CD4-positive, alpha-beta T cell treated with Interleukin-10 for 1 hour (primary cell): ENCODE measurements around the gene ZNF445.
"Not testable (repeated sequence)": the region's sequence is repeated elsewhere in the genome, so short reads cannot be mapped to it uniquely, and the experiment has no call there.

Experiments
- DNase-seq: peaks from one replicate; pipeline ENCODE4 v3.0.0-alpha.2; 2020

Gene ZNF445

DNA sequence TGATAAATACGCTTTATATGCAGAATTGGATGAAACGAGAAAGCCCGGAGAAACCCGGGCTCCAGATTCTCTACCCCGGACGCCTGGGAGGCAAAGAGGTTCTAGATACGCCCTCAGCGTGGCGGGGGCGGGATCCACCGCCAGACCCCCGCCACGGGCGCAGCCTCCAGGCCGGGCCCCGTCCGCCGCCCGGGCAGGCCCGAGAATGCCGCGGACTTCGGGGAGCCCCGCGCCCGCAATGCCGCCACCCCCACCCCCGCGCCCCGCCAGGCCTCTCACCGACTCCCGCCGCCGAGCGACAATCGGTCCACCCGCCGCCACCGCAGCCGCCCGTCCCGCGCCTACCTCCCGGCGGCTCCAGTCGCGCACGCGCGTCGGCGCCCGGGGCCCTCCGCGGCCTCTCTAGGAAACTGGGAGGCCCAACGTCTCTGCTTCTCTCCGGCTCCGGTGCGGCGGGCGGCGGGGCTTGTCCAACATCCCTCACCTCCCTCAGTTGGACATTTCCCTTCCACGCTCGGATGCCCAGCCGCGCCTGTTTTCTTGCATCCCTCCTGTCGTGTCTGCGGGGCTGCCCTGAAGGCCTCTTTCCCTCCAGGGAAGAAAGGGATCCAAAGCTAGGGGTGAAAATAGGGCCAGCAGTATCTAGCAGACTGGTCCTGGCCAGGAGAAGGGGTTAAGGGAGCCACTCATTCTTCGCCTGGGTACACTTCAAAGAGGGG lies at the start of gene ZNF445:
TSS of gene ZNF445 (minus strand) at position 359 of the 719 bp plus-strand sequence. CDS start 22,121 bp downstream, outside the sequence.
- DNase-seq, result peak; percentile 82

- DNase-seq, result no peak
Observed at GRCh38 chr3:44525060-44525459, 47.6 kb upstream of the ZNF445 start.

- DNase-seq, result no peak
Observed at GRCh38 chr3:44522494-44522933, 45.0 kb upstream of the ZNF445 start.

DNA sequence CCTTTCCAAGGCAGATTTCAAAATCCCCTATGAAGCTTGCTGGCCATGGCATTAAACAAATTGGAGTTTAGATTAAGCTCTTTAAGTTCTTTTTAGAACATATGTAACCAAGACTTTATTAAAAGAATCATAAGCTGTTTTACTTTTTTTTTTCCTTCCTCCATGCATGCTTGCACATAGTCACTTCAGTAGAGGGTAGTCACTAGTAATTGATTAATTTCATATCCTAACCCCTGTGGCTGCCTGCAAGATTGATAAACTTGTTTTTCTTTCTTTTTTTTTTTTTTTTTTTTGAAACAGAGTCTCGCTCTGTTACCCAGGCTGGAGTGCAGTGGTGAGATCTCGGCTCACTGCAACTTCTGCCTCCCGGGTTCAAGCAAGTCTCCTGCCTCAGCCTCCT lies 44.3 kb upstream of the ZNF445 start:
- DNase-seq, result no peak

- DNase-seq, result no peak
Observed at GRCh38 chr3:44518782-44519156, 41.3 kb upstream of the ZNF445 start.

DNA sequence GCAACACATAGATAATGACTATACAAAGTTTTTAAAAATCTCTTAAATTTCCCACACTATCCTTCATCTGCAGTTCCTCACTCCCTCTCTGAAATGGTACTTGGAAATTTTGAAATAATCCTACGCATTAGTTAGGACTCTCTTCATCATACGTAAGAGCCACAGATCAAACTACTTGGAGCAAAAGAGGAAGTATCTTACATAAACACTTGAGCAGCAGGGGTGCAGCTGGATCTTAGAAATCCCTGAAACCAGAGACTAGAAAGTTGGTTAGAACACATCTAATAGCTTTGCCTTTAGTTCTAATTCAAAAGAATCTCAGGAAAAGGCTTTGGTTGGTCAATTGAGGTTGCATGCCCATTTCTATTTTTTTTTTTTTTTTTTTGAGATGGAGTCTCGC lies 38.8 kb upstream of the ZNF445 start:
- no peak for DNase-seq

DNA sequence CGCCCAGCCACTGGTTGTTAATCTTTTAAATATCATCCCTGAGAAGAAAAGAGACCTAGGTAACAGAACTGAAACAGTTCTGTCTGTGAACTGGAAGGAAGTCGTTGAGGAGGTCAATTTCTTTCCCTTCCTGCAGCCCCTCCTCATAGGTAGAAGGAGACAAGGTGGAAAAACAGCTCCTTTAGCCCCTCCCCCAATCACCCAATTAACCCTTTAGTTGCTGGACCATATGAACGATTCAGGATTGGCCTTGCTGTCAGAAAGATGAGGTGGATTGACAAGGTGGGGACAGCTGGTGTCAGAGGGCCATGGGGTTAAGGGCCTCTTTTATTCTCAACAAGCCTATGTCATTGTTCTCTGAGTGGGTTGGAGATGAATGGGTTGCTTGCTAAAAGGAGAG lies 36.0 kb upstream of the ZNF445 start:
- DNase-seq, result no peak

DNA sequence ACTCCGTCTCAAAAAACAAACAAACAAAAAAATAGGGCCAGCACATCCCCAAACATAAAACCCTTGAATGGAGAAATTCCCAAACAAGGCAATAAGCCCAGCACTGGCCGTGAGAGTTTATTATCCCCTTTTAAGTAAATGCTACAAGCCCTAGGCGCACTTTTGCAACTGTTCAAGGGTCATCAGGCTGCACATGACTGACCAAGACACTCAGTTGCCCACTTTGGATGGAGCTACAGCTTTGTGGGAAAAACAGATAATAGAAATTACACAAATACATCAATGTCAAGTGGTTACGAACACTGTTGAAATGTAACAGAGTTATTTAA lies 33.7 kb upstream of the ZNF445 start:
- DNase-seq, result no peak

- DNase-seq, result peak; percentile 27
Observed at GRCh38 chr3:44510000-44510368, 32.5 kb upstream of the ZNF445 start.

DNA sequence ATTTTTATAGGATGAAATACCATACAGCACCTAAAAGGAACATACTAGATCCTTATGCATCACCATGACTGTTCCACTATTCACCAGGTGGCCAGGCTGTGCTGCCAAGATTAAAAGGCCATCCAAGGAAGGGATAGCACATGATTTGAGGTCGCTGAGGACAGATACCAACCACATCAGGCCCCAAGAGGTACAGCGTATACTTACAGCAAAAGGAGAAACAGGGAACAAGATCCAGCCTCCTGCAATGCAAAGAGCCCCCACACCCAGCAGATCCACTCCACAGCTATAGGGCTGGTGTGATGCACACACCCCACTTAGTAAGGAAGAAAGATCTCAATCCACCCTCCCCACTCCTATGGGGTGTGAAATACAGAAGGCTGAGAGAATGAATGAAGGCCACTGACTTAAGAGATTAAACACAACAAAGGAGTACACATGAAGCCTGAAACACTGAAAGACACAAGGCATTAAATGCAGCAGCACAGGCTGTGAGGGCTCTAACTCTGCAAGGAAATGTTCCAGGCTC lies 32.0 kb upstream of the ZNF445 start:
- no peak for DNase-seq

DNA sequence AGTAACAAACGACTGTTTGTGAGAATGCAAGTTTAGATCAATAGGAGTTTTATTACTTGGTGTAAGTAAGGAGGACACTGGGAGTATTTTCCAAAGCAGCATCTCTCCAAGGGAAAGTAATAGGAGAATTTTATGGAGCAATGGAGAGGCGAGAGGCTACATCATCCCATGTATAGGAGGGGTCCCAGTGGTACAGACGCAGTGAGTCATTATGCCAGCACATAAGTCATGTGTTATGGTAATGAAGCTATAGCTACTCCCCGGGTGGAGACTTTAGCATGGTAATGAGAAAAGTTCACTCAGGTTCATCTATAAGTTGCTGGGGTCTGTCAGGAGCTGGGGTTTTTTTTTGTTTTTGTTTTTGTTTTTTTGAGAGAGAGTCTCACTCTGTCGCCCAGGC lies 29.5 kb upstream of the ZNF445 start:
- no peak for DNase-seq

- DNase-seq, result no peak
Observed at GRCh38 chr3:44506556-44506955, 29.1 kb upstream of the ZNF445 start.

DNA sequence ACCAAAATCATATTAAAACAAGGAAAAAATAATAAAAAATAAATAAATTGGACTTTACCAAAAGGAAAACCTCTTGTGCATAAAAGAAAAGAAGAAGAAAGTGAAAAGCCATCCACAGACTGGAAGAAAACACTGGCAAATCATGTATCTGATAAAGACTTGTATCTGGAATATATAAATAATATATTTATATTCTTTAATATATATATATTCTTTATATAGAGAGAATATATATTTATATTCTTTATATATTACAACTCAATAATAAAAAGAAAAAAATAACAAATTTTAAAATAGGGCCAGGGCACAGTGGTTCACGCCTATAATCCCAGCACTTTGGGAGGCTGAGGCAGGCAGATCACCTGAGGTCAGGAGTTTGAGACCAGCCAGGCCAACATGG lies 27.1 kb upstream of the ZNF445 start:
- no peak for DNase-seq

DNA sequence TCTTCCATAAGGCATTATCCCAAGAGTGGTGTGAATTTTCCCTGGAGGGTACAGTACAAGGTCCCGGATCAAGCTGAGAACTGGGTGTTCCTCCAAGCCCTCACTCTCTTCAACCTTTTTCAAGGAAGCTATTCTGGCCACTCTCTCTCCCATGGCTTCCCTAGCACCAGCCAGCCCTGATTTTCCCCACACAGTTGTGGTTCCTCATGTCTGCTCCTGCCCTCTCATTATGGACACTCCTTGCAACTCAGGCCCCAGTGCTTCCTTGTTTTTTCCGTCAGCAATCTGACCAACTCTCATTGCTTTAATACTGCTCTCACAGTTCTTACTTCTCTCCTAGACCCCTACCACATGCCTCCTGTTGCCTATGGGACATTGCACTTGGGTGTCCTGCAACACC lies 25.7 kb upstream of the ZNF445 start:
- DNase-seq, result not testable (repeated sequence)

DNA sequence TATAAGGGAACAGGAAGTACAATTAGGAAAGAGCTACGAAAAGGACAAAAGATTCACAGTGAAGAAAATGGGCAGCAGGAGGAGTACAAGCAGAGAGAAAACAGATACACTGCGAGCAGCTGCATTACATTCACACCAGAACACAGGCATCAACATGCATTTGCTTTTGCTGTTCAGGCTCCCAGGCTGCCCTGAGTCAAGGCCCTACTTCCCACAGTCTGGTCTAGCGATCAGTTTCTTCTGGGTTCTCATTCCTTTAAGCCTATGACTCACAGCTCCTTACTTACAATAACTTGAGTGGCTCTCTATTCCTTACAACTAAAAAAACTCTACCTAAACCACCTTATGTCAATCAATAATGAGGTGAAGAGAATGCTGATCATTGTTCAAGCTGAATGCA lies 24.5 kb upstream of the ZNF445 start:
- no peak for DNase-seq

- DNase-seq, result not testable (repeated sequence)
Observed at GRCh38 chr3:44499899-44500168, 22.4 kb upstream of the ZNF445 start.

GRCh38 chr3:44499149-44499898 lies 21.9 kb upstream of the ZNF445 start:
- DNase-seq, result no peak

GRCh38 chr3:44495636-44496415 lies 18.4 kb upstream of the ZNF445 start:
- DNase-seq, result no peak

DNA sequence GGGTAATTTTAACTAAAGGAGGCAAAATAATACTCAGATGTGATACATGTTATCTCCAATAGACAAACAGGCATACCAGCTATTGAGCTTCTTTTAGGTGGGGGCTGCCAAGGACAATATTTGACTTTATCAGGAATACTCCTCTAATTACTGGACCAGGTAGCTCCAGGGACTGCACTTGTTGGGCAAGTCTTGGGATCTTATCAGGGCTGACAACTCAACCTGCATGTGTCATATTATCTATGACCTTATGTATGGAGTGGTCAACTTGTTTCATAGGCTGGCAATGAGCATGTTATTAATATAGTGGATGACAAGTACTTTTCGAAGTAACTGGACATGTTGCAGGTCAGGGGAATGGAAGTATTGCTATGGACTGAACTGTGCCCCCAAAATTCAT lies 15.0 kb upstream of the ZNF445 start:
- no peak for DNase-seq

- no peak for DNase-seq
Observed at GRCh38 chr3:44482721-44483120, 5.3 kb upstream of the ZNF445 start.

DNA sequence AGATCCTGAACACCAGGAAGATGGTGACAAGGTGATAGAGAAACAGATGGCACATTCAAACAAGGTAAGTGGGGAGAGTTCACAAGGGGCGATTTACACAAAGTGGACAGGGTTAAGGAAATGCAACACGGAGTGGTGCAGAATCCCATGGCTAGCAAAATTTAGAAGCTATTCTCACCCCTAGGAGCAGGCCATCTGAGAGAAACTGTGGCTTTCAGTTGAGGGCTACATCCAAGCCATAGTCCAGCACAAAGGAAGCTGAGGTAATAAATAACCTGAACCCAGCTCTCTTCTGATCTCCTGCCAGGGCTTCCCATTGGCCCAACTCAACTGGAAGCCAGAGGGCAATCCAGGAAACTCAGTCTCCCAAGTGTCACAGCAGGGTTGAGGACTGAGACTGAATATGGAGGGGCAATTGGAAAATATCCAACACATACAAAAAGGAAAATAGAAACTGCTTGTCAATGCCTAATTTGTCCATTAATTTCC lies 1.2 kb upstream of the ZNF445 start:
- no peak for DNase-seq

GRCh38 chr3:44478055-44478468 lies 592 bp upstream of the ZNF445 start:
- DNase-seq, result no peak

GRCh38 chr3:44476963-44477311 lies 533 bp downstream of the ZNF445 start:
- no peak for DNase-seq

- DNase-seq, result peak; percentile 18
Observed at GRCh38 chr3:44476181-44476611, 1.3 kb downstream of the ZNF445 start.
